GM18517 (cell line): ENCODE measurements around the gene POFUT1.

Experiments
- ATAC-seq: cut with Tn5 transposase; IDR thresholded peaks from one replicate; pipeline ENCODE4 v1.9.1; 2021; ENCODE audit warnings: mild to moderate bottlenecking, moderate library complexity; ENCODE audit not compliant: unreplicated experiment

Gene POFUT1

DNA sequence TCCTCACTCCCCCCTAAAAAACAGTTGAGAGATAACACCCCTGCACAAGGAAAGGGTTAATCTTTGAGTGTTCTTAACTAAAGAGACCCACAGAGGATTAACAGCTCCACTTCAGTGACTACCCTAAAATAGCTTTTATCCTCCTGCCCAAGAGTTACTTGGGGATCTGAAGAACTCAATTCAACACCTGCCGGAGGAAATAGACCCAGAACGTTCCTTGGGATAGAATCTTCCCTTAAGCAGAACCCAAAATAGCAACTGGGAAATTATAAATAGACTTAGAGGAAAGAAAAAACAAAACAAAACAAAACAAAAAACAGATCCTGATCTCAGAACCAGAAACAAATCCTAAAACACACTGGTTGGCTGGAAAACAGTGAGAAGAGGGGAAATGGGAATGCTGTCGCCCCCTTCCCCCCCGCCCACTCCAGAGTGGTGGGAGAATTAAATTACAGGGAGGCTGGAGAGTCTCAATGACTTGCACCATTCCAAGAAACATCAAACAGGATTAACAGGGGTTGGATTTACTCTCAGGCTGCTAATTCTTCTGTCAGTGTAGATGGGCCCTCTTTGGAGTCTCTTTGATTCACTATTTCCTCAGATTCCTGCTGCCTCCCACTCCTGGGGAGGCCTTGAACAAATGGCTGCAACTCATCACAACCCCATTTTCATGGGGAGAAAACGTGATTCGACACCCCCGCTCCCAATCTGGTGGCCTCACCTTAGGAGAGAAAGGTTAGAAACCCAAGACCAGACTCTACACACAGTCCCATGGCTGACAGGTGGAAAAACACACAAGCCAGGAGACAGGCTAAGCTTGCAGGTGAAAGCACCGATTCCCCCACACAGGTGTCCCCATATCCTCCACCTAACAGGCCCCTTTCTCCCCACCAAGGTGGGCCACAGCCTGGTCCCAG, 1.6 kb upstream of the POFUT1 start:
- no peak for ATAC-seq

DNA sequence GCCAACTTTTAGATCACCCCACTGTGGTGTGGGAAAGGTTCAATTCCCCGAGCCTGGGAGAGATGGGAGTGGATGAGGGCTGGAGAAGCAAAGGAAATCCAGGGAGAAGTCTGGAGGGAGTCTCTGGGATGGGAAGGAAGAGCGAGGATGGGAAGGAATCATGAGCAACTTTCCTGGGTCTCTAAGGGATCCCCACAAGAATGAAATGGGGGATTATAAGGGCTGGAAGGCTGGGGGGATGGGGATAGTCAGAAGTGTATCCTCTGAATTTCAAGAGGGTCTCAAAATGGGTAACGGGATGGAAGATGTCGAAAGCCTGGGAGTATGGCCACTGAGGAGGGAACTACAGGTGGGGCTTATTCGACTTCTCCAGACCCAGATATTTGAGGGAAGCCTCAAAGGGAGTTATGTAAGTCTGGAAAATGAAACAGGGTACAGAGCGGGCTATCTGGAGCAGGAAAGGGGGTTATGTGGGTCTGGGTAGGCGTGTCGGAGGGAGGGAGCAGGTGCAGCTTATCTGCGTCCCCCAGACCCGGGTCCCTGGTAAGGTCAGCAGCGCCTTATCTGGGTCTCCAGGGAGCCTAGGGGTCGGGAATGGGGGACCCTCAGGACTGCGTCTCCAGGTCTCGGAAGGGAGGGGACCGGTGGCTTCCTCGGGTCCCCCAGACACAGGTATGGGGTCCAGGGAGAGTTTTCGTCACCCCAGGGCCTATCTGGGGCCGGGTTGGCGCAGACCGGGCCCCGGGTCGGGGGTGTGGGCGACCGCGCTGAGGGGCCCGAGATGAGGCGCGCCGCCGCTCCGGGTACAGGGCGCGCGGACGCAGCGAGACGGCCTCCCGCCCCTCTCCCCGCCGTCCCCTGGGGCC, 687 bp upstream of the POFUT1 start:
- peak; percentile 22 for ATAC-seq

DNA sequence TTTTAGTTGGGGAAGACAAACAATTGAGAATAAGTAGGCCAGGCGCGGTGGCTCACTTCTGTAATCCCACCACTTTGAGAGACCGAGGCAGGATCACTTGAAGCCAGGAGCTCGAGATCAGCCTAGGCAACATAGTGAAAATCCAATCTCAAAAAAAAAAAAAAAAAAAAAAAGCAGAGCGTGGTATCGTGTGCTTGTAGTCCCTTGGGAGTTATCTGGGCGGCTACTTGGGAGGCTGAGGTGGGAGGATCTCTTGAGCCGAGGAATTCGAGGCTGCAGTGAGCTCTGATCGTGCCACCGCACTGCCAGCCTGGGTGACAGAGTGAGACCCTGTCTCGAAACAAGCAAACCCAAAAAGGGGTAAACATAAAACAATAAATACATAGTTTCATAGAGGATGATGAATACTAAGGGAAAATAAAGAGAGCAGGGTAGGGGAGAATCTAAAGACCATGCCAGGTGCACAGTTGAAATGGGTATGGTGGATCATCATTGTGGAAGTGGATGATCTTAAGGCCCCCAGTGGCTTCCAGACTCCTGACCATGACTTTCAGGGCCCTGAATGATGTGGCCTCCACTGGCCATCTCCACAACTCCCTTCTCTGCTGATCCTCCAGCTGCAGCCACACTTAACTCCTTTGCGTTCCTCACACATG, 947 bp downstream of the POFUT1 start:
- ATAC-seq: no peak

DNA sequence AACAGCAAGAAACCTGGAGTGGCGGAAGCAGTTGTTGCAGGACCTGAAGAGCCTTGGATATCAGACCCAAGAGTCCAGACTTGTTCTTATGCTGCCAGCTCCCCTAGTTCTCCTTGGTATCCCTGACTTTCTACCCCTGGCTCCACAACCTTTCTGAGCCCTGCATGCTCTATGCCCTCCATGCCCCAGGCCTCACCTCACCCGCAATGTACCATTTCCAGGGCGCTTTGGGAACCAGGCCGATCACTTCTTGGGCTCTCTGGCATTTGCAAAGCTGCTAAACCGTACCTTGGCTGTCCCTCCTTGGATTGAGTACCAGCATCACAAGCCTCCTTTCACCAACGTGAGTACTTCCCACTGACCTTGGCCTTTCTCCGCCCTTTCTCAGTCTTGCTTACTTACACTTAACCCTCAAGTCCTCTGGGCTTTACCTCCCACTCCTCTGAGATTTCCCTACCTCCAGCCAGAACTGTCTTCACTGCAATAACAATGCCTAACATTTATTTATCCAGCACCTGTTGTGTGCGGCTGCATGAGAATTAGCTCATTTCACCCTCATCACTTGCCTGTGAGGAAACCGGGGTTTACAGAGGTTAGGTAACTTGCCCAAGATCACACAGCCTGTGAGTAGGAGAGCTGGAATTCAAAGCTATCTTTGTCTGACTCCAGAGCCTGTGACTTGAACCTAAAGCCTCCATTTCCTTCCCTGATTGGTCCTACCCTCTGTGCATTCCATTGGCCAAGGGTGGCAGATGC, 2.3 kb downstream of the POFUT1 start:
- no peak for ATAC-seq

DNA sequence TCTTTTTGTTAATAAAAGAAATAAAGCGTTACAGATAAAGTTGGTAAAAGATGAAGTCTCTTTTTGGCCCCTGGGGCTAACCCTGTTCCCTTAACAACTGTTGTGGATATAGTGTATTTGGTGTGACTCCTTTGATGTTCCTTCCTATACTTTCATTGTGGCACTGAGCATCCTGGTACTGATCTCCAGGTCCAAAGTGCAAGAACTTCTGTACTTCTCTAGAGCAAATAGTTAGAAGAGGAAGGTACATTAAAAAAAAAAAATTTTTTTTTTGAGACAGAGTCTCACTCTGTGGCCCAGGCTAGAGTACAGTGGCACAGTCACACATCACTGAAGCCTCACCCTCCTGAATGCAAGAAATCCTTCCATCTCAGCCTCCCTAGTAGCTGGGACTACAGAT, 6.2 kb downstream of the POFUT1 start:
- ATAC-seq: no peak

DNA sequence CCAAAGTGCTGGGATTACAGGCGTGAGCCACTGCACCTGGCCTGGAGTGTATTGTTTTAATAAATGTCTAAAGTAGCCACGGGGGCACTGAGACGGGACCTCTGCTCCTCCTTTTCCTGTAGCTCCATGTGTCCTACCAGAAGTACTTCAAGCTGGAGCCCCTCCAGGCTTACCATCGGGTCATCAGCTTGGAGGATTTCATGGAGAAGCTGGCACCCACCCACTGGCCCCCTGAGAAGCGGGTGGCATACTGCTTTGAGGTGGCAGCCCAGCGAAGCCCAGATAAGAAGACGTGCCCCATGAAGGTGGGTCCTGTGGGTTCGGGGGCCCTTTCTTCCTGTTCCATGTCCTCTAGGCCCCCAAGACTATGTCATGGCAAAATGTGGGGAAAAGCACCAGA, 7.5 kb downstream of the POFUT1 start:
- ATAC-seq: no peak

DNA sequence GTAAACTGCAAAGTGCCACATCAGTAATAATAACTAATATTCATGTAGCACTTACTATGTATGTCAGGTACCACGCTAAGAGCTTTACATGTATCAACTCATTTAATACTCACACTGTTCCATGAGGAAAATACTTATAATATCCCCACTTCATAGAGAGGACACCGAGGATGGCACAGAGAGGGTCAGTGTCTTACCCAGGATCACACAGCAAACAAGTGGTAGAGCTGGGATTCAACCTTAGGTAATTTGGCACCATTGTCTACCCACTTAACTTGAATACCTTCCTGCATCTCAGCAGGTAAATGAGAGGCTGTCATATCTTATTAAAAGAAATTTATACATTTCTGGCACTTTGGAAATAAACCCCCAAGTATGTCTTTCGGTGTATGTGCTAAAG, 8.0 kb downstream of the POFUT1 start:
- ATAC-seq: no peak

DNA sequence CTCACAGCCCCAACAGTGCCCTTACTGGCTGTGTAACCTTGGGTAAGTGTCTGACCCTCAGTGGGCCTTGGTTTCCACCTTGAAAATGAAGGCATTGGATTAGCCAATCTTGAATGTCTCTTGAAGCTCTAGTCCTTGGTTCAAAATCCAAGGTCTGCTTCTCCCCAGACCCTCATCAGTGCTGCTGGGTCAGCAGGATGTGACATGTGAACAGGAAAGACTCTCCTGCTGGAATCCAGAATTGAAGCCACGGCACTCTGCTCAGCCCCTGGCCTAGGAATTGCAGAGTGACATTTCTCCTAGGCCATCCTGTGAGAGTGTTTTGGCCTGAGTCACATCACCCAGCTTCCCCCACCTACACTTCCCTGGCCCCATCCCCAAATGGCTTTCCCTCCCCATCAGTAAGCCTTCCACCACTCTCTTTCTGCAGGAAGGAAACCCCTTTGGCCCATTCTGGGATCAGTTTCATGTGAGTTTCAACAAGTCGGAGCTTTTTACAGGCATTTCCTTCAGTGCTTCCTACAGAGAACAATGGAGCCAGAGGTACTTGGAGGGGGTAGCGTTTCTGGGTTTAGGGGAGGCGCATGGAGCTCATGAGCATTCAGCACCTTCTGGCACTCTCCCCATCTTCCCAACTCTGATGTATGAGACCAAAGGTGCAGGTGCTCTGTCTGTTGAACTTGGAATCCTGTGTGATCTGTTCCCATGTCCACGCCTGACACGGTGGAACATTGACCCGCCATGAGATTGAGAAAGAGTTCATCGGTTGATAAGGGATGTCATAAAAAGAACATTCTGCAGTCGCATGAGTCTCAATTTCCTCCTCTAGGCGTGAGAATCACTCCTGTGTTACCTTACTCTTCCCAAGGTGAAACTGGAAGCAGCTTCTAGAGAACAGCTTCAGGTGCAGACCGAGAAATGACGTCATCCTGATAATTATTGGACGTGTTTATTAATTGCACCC, 8.8 kb downstream of the POFUT1 start:
- ATAC-seq: no peak

DNA sequence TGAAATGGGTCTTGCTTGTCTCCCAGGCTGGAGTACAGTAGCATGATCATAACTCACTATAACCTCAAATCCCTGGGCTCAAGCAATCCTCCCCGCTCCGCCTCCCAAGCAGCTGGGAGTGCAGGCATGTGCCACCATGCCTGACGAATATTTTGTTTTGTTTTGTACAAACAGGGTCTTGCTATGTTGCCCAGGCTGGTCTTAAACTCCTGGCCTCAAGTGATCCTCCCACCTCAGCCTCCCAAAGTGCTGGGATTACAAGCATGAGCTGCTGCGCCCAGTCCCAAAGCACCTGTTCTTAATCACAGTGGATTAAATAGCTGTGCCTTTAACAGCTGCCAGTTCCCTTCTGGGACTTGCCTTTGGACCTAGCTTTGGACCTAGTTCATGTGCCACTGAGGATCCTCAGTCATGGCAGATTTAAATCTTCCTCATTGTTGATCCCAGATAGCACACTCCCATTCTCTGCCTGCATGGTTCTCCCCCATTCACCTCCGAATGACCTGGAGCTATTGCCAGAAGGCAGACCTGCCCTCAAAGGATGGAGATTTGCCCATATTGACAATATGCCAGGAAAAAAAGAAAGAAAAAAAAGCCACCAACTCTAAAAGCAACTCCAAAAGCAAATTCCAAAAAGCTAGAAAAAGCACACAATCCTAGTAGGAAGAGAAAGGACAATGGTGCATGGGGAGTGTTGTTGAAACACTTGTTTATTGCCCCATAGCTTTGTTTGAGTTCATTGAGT, 10.6 kb downstream of the POFUT1 start:
- no peak for ATAC-seq

DNA sequence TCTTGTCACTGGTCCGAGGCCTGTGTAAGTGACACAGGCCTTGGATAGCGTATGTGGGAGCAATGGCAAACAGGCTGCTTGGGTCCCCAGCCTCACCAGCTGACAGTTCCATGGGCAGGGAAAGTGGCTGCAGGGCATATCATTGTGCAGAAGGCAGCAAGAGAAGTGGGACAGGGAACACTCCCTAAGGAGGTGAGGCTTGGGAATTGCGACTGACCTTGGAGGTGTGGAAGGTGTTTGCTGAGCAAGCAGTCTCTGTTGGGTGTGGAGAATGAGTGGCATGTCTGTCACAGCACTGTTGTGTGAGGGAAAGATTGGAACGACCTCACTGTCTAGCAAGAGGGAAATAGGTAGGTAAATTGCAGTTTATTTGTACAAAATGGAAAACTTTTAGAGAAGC, 16.8 kb downstream of the POFUT1 start:
- ATAC-seq: no peak

DNA sequence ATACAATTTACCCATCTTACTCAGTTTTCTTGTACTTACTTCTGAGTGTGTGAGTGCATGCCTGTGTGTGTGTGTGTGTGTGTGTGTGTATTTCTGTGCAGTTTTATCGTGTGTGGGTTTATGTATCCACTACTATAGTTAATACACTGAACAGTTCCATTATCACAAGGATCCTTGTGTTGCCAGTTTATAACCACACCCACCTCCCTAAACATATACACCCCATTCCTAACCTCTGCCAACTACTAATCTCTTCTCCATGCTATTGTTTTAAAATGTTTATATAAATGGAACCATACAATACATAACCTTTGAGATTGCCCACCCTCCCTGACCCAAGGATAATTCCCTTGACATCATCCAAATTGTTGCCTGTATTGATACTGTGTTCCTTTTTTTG, 18.7 kb downstream of the POFUT1 start:
- no peak for ATAC-seq

DNA sequence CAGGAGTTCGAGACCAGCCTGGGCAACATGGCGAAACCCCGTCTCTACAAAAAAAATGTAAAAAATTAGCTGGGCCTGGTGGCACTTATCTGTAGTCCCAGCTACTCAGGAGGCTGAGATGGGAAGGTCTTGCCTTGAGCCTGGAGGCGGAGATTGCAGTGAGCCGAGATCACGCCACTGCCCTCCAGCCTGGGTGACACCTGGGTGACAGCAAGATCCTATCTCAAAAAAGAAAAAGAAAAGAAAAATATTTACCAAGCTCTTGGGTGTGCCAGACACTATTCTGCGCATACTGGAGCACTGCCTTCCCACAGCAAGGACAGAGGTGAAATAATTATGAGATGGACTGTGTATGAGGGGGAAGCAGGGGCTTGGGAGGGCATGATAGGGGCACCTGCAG, 19.6 kb downstream of the POFUT1 start:
- no peak for ATAC-seq

DNA sequence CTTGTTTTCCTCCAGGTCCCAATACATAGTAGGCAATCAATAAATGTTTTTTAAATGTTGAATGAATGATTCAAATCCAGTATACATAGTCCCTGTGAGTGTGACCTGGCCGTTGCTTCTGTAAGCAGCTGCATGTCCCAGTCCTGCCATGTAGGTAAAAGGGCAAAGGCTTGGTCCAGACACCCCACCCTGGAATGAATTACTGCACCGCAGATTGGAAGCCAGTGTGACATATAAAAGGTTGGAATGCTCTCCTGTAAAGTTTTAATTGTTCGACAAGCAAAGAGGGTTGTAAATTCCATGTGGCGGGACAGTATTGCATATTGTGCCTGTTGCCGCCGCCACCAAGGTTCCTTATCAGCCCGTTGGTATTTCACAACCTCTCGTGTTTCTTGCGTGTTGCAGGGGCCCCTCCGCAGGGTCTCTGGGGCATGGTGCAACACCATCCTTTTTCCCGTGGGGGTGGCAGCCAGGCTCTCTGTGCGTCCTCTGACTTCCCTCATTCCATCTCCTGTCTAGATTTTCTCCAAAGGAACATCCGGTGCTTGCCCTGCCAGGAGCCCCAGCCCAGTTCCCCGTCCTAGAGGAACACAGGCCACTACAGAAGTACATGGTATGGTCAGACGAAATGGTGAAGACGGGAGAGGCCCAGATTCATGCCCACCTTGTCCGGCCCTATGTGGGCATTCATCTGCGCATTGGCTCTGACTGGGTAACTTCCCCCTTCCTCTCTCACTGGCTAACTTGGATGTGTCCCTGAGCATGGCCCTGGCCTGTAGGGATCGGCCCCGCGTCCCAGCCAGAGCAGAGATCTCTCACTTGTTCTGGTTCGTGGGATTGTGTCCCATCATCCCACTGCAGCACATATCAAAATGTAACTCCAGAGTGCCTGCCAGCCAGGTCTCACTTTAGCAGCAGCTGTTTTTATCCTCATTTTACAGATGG, 20.3 kb downstream of the POFUT1 start:
- no peak for ATAC-seq

DNA sequence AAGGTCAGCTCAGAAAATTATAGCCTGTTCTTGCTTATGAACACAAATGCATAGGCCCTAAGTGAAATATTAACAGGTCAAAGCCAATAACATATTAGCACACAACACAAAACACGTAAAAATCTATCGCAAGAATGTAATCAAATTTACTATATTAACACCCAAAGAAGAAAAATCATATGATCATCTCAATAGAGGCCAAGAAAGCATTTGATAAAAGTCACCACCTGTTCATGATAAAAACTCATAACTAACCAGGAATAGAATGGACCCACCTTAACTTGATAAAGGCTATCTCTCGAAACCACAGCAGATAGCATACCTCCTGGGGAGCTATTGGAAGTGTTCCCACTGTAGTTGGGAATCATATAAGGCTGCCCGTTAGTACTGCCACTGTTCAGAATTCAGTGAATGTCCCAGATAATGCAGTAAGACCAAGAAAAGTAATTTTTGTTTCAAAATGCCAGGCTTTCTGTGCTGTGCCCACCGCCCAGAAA, 21.6 kb downstream of the POFUT1 start:
- ATAC-seq: no peak

DNA sequence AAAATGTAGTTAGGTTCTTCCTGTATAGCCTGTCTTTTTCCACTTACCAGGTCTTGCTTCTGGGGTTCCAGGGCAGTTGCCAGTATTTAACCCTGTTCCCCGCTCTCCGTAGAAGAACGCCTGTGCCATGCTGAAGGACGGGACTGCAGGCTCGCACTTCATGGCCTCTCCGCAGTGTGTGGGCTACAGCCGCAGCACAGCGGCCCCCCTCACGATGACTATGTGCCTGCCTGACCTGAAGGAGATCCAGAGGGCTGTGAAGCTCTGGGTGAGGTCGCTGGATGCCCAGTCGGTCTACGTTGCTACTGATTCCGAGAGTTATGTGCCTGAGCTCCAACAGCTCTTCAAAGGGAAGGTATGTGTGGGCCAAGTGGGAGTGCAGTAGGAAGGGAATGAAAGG, 23.0 kb downstream of the POFUT1 start:
- no peak for ATAC-seq

DNA sequence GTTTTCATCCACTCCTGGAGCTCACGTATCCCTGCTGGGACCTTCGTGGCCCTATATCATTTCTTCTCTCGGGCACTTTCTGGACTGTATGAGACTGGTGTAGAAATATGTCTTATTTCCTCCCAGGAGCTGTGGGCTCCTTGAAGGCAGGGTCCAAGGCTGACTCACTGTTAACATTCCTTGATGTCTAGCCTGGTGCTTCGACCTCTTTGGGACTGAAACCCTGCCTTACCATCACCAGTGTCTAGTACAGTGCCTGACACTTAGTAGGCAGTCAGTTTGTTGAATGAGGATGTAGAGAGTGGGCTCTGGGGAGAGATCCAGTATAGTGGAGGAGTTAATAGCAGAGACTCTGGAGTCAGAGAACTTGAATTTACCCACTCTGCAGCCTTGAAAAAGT, 23.6 kb downstream of the POFUT1 start:
- ATAC-seq: no peak

DNA sequence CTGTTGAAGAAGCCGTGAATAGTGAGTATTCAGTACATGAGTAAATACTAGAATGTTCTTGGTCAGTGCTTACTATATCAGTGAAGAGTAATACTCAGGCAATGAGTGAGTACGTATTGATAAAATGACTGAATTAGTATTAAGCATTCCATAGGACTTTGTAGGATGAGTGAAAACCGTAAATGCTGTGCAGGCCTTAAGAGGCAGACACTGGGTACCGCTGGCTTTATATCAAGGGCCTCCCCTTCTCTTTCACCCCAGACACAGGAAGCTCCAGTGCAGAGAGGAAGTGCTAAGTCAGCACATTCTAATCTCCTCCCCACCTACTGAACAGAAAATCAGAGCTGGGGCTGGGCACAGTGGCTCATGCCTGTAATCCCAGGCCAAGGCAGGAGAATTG, 24.2 kb downstream of the POFUT1 start:
- ATAC-seq: no peak
